ENCODE data around the gene SLC44A1.

SLC44A1 gene

DNA sequence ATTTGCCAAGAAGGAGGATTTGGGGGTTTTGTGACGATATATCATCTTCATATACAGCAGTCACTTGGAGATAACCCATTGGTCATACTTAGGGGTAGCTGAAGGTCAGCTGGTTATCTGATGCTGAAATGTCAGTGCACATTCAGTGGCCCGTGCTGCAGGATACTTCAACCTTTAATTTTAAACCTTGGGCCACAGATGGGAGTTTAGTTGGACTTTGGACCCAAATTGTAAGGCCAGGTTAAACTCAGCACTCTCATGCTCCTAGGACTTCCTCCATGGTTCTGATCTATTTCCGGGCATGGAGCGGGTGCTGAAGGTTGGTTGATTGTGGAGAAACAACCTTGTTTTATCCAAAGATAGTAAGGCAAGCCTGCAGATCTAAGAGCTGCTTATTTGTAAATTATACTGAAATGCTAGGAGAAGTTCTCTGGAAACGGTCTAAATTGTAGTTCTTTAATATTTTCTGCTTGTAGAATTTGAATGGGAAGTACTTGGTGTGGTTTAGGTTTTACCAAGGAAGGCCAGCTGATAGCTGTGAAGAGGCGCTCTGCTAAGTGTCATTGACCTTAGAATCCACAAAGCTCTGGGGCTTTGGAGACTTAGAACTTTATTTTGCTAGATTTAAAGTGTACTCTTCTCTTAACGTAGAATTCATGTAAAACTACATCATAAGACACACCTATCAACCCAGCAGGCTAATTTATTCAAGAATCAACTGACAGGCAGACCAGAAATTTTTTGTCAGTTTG, 38.6 kb downstream of the SLC44A1 start:
- 91 to 96% methylated on average over 6 to 7 of the region's 7 CpGs for whole genome bisulfite sequencing, 2 experiments
- no peaks in the 10 kb centered on the region for H3K4me1 ChIP-seq (ENCODE audit: control insufficient read depth, insufficient read depth, low read length)
- no peaks in the 10 kb centered on the region for H3K9me3 ChIP-seq (ENCODE audit: control insufficient read depth, low read length)
- H3K27me3 ChIP-seq (ENCODE audit: control insufficient read depth, insufficient read depth, low read length, poor library complexity, severe bottlenecking), result no peaks in the 10 kb centered on the region
- no peak overlapping the region for H3K27ac ChIP-seq (ENCODE audit: insufficient read depth, low read depth, low read length, poor library complexity, severe bottlenecking)
- no peaks in the 10 kb centered on the region for H3K36me3 ChIP-seq (ENCODE audit: control insufficient read depth, insufficient read depth, low read length)
- H3K4me3 ChIP-seq (ENCODE audit: insufficient read depth, low read depth, low read length), result no peak overlapping the region

DNA sequence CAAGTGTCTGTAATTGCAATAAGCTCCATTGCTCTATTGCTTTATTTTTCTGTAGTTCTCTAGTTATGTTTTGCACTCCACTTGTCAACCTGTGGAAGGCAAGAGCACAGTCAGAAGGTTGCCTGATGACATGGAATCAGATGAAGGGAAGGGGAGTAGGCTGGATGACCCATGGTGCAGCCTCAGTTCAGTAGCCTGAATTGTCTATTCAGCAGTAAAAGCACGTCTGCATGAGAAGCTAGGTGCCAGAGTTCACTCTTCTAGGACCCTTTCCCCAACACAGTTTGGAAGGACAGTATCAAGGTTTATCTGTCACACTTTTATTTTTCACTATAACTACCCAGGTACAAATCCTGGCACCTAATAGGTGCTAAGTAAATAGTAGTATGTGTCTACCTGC, 39.3 kb downstream of the SLC44A1 start:
- Histone ChIP-seq H3K4me1 (ENCODE audit: control insufficient read depth, insufficient read depth, low read length) (no peaks in the 10 kb centered on the region), H3K27ac (ENCODE audit: insufficient read depth, low read depth, low read length, poor library complexity, severe bottlenecking) (no peak overlapping the region), H3K27me3 (ENCODE audit: control insufficient read depth, insufficient read depth, low read length, poor library complexity, severe bottlenecking) (no peaks in the 10 kb centered on the region), H3K36me3 (ENCODE audit: control insufficient read depth, insufficient read depth, low read length) (no peaks in the 10 kb centered on the region), H3K4me3 (ENCODE audit: insufficient read depth, low read depth, low read length) (no peak overlapping the region), H3K9me3 (ENCODE audit: control insufficient read depth, low read length) (no peaks in the 10 kb centered on the region)
- WGBS, 2 experiments, result 54 to 67% methylated on average over 1 of the region's 1 CpG

DNA sequence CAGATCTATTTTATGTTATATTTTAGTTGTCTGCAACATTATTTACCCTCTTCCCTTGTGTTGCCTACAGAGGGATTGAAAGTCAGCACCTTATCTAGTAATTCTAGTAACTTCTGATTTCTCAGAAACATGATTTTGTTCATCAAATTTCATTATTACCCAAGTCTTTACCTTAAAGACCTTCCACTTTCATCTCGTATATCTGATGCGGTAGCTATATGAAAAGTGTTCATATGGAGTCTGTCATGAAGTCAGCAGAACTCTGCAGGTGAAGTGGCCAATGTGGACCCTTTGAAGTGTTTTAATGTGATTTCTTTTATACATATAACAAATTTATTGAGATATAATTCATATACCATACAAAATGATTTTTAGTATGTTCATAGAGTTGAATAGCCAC, 40.0 kb downstream of the SLC44A1 start:
- Histone ChIP-seq H3K4me1 (ENCODE audit: control insufficient read depth, insufficient read depth, low read length) (no peaks in the 10 kb centered on the region), H3K36me3 (ENCODE audit: control insufficient read depth, insufficient read depth, low read length) (no peaks in the 10 kb centered on the region), H3K27me3 (ENCODE audit: control insufficient read depth, insufficient read depth, low read length, poor library complexity, severe bottlenecking) (no peaks in the 10 kb centered on the region), H3K27ac (ENCODE audit: insufficient read depth, low read depth, low read length, poor library complexity, severe bottlenecking) (no peak overlapping the region), H3K4me3 (ENCODE audit: insufficient read depth, low read depth, low read length) (no peak overlapping the region), H3K9me3 (ENCODE audit: control insufficient read depth, low read length) (no peaks in the 10 kb centered on the region)
- 96% methylated on average over 2 of the region's 2 CpGs; no CpG with 5 or more reads in 1 of the 2 experiments for WGBS, 2 experiments

DNA sequence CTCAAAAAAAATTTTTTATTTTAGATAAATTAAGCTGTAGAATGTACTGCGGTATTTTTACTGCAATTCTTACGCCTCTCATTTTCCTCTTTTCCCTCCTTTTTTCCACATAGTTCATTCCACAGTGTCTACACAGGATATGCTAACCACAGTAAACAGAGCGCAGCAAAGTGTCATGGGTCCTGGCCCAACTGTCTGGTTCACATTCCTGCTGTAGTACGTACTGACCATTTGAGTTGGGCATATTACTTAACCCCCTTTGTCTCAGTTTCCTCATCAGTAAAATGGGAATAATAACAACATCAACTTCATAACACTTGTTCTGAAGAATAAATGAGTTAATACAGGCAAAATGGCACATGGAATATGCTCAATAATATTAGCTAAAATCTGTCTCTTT, 41.6 kb downstream of the SLC44A1 start:
- Histone ChIP-seq H3K4me3 (ENCODE audit: insufficient read depth, low read depth, low read length) (no peak overlapping the region), H3K4me1 (ENCODE audit: control insufficient read depth, insufficient read depth, low read length) (no peaks in the 10 kb centered on the region), H3K27ac (ENCODE audit: insufficient read depth, low read depth, low read length, poor library complexity, severe bottlenecking) (no peak overlapping the region), H3K27me3 (ENCODE audit: control insufficient read depth, insufficient read depth, low read length, poor library complexity, severe bottlenecking) (no peaks in the 10 kb centered on the region), H3K36me3 (ENCODE audit: control insufficient read depth, insufficient read depth, low read length) (no peaks in the 10 kb centered on the region), H3K9me3 (ENCODE audit: control insufficient read depth, low read length) (no peaks in the 10 kb centered on the region)
- WGBS, 2 experiments, result 91 to 96% methylated on average over 4 of the region's 4 CpGs

DNA sequence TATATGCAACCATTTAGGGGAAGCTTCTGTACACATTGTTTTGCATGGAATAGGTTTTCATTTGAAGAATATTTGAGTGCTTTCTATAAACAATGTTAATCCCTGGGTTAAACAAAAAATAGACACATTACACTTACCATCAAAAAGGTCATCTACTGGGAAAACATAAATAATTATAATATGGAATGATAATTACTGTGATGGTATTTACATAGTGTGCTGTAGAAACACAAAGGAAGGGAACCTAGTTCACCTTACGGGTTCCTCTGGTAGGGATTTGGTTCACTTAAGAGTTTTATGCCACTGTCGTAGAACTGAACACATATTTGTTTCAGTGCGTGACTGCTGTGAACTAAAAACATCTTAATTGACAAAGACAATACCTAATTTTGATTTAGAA, 44.9 kb downstream of the SLC44A1 start:
- Histone ChIP-seq H3K27me3 (ENCODE audit: control insufficient read depth, insufficient read depth, low read length, poor library complexity, severe bottlenecking) (no peaks in the 10 kb centered on the region), H3K9me3 (ENCODE audit: control insufficient read depth, low read length) (no peaks in the 10 kb centered on the region)
- WGBS, 2 experiments, result 95 to 97% methylated on average over 3 of the region's 3 CpGs

DNA sequence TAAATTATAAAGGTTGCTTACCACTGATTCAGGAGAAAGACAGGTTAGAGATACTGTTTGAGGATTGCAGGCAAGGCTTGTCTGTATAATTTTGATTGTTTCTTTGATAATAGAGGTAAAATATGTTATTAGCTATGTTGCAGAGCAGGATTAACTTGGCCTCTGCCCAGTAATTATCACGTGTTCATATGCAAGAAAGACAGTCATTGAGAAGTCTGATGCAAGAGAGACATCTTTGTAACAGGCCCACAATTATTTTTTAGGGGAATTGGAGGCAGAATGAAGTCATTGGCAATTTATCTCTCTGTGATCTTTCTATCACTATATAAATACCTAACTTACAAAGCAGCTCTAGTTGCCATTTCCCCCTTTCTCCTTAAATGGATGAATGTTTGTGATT, 46.0 kb downstream of the SLC44A1 start:
- Histone ChIP-seq H3K9me3 (ENCODE audit: control insufficient read depth, low read length) (no peaks in the 10 kb centered on the region), H3K27ac (ENCODE audit: insufficient read depth, low read depth, low read length, poor library complexity, severe bottlenecking) (no peak overlapping the region), H3K4me1 (ENCODE audit: control insufficient read depth, insufficient read depth, low read length) (peaks cover 16% of the 10 kb centered on the region), H3K4me3 (ENCODE audit: insufficient read depth, low read depth, low read length) (no peak overlapping the region), H3K36me3 (ENCODE audit: control insufficient read depth, insufficient read depth, low read length) (no peaks in the 10 kb centered on the region), H3K27me3 (ENCODE audit: control insufficient read depth, insufficient read depth, low read length, poor library complexity, severe bottlenecking) (no peaks in the 10 kb centered on the region)
- WGBS, 2 experiments, result 63 to 74% methylated on average over 1 of the region's 1 CpG

More for the DNA sequence above, 44.9 kb downstream of the SLC44A1 start:
- no peak overlapping the region for H3K27ac ChIP-seq (ENCODE audit: insufficient read depth, low read depth, low read length, poor library complexity, severe bottlenecking)
- no peaks in the 10 kb centered on the region for H3K36me3 ChIP-seq (ENCODE audit: control insufficient read depth, insufficient read depth, low read length)
- H3K4me1 ChIP-seq (ENCODE audit: control insufficient read depth, insufficient read depth, low read length), result peaks cover 6% of the 10 kb centered on the region
- H3K4me3 ChIP-seq (ENCODE audit: insufficient read depth, low read depth, low read length), result no peak overlapping the region

DNA sequence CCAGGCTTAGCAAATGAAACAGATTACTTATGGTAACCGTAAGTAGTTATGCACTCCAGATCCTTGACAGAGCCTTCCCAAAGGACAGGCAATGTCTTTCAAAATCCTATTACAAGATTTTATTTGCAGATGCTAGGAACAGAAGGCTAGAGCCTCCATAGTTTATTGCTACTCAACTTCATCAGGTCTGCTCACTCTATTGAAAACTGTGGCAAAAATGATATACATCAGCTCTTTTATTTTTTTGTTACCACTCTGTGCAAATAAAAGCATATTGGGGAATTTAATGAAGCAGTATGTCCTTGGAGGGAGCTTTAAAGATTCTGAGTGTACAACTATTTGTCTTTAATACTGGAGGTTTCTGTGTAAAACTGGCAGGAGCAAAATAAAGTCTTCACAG, 46.5 kb downstream of the SLC44A1 start:
- Histone ChIP-seq H3K4me3 (ENCODE audit: insufficient read depth, low read depth, low read length) (no peak overlapping the region), H3K27ac (ENCODE audit: insufficient read depth, low read depth, low read length, poor library complexity, severe bottlenecking) (no peak overlapping the region), H3K27me3 (ENCODE audit: control insufficient read depth, insufficient read depth, low read length, poor library complexity, severe bottlenecking) (no peaks in the 10 kb centered on the region), H3K4me1 (ENCODE audit: control insufficient read depth, insufficient read depth, low read length) (peaks cover 21% of the 10 kb centered on the region), H3K9me3 (ENCODE audit: control insufficient read depth, low read length) (no peaks in the 10 kb centered on the region), H3K36me3 (ENCODE audit: control insufficient read depth, insufficient read depth, low read length) (no peaks in the 10 kb centered on the region)
- 95 to 100% methylated on average over 1 of the region's 1 CpG for WGBS, 2 experiments

DNA sequence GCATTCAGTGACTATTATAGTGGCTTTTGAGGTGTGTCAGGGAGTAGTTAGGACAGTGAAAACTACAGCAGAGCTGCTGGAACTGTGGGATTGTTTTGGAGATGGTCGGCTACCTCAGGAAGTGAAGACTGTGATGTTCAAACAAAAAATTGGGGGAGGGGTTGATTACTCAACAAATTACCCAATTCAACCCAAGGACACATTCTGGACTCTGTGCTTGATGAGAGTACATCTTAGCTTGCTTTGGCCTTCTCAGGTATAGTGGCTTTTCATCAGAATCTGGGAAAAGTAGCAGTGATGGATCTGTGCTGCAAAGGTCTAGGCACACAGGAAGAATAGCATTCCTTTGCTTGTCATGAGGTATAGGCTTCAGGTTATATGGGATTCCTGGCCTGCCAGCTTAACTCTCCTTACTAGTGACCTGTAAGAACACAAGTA, 47.0 kb downstream of the SLC44A1 start:
- no peaks in the 10 kb centered on the region for H3K9me3 ChIP-seq (ENCODE audit: control insufficient read depth, low read length)
- no peaks in the 10 kb centered on the region for H3K36me3 ChIP-seq (ENCODE audit: control insufficient read depth, insufficient read depth, low read length)
- peaks cover 26% of the 10 kb centered on the region for H3K4me1 ChIP-seq (ENCODE audit: control insufficient read depth, insufficient read depth, low read length)
- WGBS, 2 experiments, result 79 to 83% methylated on average over 1 of the region's 1 CpG
- H3K27ac ChIP-seq (ENCODE audit: insufficient read depth, low read depth, low read length, poor library complexity, severe bottlenecking), result no peak overlapping the region
- no peaks in the 10 kb centered on the region for H3K27me3 ChIP-seq (ENCODE audit: control insufficient read depth, insufficient read depth, low read length, poor library complexity, severe bottlenecking)
- no peak overlapping the region for H3K4me3 ChIP-seq (ENCODE audit: insufficient read depth, low read depth, low read length)

DNA sequence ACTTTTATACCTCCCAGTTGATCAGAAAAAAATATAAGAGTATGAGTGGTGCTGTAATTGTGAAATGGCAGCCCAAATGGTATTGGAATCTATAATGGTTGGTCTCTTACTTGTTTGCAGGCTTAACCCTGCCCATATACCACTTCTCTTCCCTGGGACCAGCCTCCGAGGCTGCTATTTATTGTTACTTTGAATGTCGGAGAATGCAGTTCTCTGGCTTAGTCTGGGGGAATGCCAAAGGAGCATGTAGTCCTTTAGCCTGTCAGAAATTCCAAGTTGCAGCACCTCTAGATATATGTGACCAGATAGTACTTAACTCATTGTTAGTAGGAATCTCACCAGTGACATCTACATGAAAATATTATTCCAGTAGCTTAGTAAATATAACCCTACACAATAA, 47.5 kb downstream of the SLC44A1 start:
- Histone ChIP-seq H3K36me3 (ENCODE audit: control insufficient read depth, insufficient read depth, low read length) (no peaks in the 10 kb centered on the region), H3K4me3 (ENCODE audit: insufficient read depth, low read depth, low read length) (no peak overlapping the region), H3K9me3 (ENCODE audit: control insufficient read depth, low read length) (no peaks in the 10 kb centered on the region), H3K27me3 (ENCODE audit: control insufficient read depth, insufficient read depth, low read length, poor library complexity, severe bottlenecking) (no peaks in the 10 kb centered on the region), H3K27ac (ENCODE audit: insufficient read depth, low read depth, low read length, poor library complexity, severe bottlenecking) (peak overlapping the region; percentile 27), H3K4me1 (ENCODE audit: control insufficient read depth, insufficient read depth, low read length) (peaks cover 29% of the 10 kb centered on the region)
- 30 to 33% methylated on average over 2 of the region's 2 CpGs for WGBS, 2 experiments

DNA sequence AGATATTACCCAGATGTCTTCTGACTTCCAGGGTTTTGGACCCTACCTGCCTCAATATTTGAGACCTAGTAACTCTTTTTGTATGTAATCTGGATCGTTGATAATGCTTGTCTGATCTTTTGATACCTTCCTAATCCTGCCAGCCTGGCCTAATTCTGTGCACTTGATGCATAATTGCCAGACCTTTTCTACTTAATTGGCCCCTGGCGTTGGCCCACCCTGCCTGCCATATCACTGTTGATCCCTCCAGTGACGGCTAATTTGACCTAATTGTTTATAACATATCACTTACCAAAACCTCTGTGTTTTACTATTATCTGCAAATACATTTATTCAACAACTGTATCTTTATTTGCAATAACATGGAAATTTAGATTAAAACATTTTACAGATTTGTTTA, 49.0 kb downstream of the SLC44A1 start:
- WGBS, 2 experiments, result 89 to 91% methylated on average over 3 of the region's 3 CpGs
- H3K9me3 ChIP-seq (ENCODE audit: control insufficient read depth, low read length), result no peaks in the 10 kb centered on the region
- H3K27ac ChIP-seq (ENCODE audit: insufficient read depth, low read depth, low read length, poor library complexity, severe bottlenecking), result no peak overlapping the region
- no peaks in the 10 kb centered on the region for H3K27me3 ChIP-seq (ENCODE audit: control insufficient read depth, insufficient read depth, low read length, poor library complexity, severe bottlenecking)
- no peaks in the 10 kb centered on the region for H3K36me3 ChIP-seq (ENCODE audit: control insufficient read depth, insufficient read depth, low read length)
- peaks cover 29% of the 10 kb centered on the region for H3K4me1 ChIP-seq (ENCODE audit: control insufficient read depth, insufficient read depth, low read length)
- H3K4me3 ChIP-seq (ENCODE audit: insufficient read depth, low read depth, low read length), result no peak overlapping the region

Measured in ectodermal cell (in vitro differentiated cells).